Skin epidermis (tissue), 12 donors: ENCODE results near the gene CLEC16A.
"Not testable (repeated sequence)": the region's sequence is repeated elsewhere in the genome, so short reads cannot be mapped to it uniquely, and the experiment has no call there.

Experiments
- H3K27ac ChIP-seq, 21 experiments: fragments of 200-600 bp; sonication (generic) in 11 of 21; one replicate each; pipeline ENCODE4 v1.5.0; 2020; ENCODE audit warnings: mild to moderate bottlenecking in 3 of 21, inconsistent platforms in 2 of 21, moderate library complexity in 2 of 21
- H3K4me3 ChIP-seq, 7 experiments: fragments of 200-600 bp; sonication (generic) in 2 of 7; one replicate each; pipeline ENCODE4 v1.5.0; 2020; ENCODE audit warnings: inconsistent platforms in 2 of 7, mild to moderate bottlenecking in 2 of 7, moderate library complexity in 1 of 7

The CLEC16A gene

DNA sequence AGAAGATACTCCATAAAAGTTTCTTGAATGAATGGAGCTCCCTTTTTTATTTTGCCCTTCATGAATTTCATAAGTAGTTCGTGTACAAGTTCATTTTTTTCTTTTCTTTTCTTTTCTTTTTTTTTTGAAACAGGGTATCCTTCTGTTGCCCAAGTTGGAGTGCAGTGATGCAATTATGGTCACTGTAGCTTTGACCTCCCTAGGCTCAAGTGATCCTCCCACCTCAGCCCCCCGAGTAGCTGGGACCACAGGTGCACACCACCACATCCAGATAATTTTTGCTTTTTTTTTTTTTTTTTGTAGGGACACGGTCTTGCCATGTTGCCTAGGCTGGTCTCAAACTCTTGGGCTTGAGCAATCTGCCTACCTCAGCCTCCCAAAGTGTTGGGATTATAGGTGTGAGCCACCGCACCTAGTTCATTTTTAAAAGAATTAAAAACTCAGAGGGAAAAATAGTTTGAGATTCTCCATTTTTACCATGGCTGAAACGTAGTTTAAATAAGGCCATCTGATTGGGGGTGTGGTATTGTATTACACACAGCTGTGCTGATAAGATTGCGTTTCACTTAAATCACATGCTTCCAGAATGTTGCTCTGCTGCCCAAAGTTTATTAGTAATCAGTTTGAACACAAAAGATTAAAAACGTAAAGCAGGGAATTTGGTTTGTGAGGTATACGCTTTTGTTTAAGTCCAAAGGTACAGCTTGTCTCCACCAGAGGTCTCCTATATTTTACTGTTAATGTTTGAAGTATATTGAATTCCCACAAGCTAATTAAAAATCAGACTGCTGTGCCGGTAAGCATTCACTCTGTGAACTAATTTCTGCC lies 157.5 kb downstream of the CLEC16A start:
- Histone ChIP-seq H3K4me3 (no peak overlapping the region), H3K27ac (peak overlapping the region in 1 of 21 experiments; percentile 5)

- Histone ChIP-seq H3K27ac (peak overlapping the region in 2 of 21 experiments; percentile 4 to 16), H3K4me3 (no peak overlapping the region)
Measured at GRCh38 chr16:11102523-11102898, 158.1 kb downstream of the CLEC16A start.

- not testable (repeated sequence) for H3K4me3 ChIP-seq
- H3K27ac ChIP-seq, result peak overlapping the region in 2 of 21 experiments; percentile 16 to 22
Measured at GRCh38 chr16:11103301-11103700, 158.9 kb downstream of the CLEC16A start.

DNA sequence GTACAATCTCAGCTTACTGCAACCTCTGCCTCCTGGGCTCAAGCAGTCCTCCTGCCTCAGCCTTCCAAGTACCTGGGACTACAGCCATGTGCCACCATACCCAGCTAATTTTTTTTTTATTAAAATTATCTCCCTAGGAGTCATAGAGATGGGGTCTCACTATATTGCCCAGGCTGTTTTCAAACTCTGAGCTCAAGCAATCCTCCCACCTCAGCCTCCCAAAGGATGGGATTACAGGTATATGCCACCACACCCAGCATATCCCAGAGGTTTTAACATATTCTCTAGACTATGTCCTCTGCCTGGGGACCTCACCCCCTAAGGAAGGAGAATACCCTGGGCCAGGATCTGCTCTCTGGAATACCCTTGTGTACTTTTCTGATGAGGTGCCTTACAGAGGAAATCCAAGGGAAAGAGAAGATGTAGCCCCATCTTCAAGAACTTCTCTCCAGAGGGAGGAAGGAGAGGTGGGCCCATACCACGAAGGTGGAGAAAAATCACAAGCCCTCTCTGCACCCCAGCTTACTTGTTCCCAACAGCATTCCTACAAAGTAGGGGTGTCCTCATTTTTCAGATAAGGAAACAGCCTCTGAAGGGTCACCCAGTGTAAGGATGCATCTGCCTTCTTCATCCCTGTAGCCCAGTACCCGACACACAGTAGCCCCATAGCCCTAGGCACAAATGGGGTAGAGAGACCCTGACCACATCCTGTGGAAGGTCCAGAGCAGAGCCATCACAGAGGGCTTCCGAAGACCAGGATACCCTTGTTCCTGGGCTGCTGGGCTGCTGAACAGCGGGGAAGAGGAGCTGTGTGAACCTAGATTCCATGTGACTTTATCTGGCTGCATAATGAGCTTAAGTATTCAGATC lies 160.0 kb downstream of the CLEC16A start:
- Histone ChIP-seq H3K27ac (peak overlapping the region in 14 of 21 experiments; percentile 5 to 78 (median 48)), H3K4me3 (no peak overlapping the region)

DNA sequence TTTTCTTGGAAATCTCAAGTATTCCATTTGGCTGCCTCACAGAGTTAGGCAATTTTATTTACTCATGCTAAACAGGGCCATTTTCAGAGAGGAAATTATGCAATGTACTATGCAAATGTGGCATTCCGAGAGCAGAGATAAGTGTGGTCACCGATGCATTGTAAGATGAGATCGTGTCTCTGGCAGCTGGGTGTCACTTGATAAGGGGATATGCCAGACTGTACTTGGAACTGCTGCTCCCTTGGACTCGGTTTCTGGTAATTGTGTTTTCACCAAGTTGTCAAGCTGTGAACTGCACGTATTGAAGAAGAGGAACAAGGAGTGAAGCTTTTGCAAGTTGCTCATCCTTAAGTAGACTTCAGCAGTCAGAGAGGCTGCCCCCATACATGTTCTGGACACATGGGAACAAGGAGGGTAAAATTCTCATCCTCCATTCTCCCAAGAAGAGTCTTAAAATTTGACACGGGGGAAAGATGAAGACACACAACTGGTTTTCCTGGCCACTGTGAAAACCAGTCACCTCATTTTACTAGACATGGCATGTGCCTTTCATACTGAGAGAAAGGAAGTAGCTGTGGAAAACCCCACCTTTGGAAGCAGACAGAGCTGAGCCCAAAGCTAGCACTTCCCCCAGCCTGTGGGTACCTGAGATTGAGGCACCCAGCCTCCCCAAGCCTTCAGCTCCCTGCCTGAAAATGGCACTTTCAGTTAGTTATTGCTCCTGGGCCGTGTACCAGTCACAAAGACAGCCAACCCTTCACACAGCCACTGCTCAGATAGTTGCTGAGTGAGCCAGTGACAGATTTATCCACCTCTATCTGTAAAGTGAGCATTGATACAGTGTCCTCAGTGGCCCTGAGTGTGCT lies 160.9 kb downstream of the CLEC16A start:
- H3K4me3 ChIP-seq, result no peak overlapping the region
- H3K27ac ChIP-seq, result peak overlapping the region in 14 of 21 experiments; percentile 20 to 78 (median 50)

DNA sequence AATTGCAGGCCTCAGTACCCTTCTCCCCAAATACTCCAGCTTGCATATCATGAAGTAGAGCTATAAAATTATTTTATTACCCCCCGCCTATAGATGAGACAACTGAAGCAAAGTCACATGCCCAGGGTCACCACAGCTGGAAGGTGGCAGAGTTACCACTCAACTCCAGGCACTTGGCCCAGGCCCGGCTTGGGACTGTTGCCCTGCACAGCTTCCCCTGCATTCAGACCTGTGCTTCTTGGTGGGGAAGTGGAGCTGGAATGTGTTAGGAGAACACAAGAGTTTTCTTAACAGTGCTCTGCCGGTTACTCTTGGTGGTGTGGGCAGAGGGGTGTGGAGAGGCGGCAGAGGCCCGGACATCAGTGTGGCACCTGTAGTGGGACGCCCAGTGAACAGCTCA lies 162.4 kb downstream of the CLEC16A start:
- Histone ChIP-seq H3K4me3 (no peak overlapping the region), H3K27ac (no peak overlapping the region)

- no peak overlapping the region for H3K4me3 ChIP-seq
- no peak overlapping the region for H3K27ac ChIP-seq
Measured at GRCh38 chr16:11107780-11108465, 163.6 kb downstream of the CLEC16A start.

- Histone ChIP-seq H3K4me3 (no peak overlapping the region), H3K27ac (no peak overlapping the region)
Measured at GRCh38 chr16:11108466-11108805, 164.1 kb downstream of the CLEC16A start.

DNA sequence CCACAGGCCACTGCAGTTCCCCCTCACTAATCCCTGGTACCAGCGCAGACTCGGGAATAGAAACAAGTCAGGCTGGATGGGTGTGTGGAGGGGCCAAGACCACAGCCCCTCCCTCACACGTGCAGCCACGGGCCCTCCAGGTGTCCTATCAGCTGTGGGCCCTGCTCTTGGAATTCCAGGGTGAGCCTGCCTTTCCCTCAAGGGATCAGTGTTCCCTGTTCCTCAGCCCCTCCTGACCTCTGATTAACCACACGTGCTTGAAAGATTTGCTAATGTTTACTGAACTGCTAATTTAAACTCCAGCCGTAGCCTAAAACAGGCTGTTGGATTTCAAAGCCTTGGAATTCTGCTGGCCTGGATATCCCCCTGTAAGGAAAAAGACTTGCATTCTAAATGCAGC lies 165.2 kb downstream of the CLEC16A start:
- no peak overlapping the region for H3K27ac ChIP-seq
- no peak overlapping the region for H3K4me3 ChIP-seq

DNA sequence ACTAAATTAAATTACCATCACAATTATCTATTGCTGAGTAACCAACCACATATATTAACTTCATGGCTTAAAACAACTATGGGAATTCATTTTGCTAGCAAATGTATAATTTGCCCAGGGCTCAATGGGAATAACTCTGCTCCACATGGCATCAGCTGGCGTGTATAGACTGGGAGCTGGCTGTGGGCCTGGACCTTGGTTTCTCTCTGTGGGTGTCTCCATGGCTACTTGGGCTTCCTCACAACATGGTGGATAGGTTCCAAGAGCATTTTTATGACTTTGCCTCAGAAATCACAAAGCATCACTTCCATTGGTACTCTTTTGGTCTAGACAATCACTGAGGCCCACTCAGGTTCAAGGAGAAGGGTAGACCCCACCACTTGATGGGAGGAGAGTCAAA lies 166.8 kb downstream of the CLEC16A start:
- Histone ChIP-seq H3K27ac (no peak overlapping the region), H3K4me3 (no peak overlapping the region)

DNA sequence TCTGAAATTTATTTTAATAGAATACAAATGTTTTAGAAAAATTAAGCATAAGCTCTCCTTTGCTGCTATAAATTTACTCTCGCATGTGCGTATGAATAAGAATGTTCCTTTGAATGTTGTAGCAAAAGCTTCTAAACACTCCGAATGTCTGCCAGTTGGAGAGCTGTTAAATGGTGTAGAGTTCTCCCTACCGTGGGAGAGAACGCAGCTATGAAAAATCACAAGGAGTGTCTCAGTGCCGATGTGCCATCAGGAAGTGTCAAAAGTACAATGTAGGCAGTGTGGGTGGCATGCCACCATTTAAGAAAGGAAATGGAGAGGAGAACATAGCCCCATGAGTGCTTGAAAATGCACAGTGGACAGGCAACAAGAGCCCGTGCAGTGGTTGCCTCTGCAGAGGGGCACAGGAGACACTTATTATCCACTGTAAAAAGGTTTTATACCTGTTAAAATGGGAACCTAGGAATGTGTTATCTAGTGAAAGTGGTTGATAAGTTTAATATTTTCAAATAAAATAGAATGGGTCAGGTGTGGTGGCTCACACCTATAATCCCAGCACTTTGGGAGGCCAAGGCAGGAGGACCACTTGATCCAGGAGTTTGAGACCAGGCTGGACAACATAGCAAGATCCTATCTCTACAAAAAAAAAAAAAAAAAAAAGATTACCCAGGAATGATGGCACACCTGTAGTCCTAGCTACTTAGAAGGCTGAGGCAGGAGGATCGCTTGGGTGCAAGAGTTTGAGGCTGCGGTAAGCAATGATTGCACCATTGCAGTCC lies 167.7 kb downstream of the CLEC16A start:
- Histone ChIP-seq H3K27ac (no peak overlapping the region), H3K4me3 (no peak overlapping the region)

- no peak overlapping the region for H3K4me3 ChIP-seq
Measured at GRCh38 chr16:11112723-11113348, 168.5 kb downstream of the CLEC16A start.

GRCh38 chr16:11114366-11115164 lies 170.2 kb downstream of the CLEC16A start:
- Histone ChIP-seq H3K27ac (peak overlapping the region in 2 of 21 experiments; percentile 17 to 60), H3K4me3 (no peak overlapping the region)

More at GRCh38 chr16:11112723-11113348, 168.5 kb downstream of the CLEC16A start:
- H3K27ac ChIP-seq, result no peak overlapping the region

DNA sequence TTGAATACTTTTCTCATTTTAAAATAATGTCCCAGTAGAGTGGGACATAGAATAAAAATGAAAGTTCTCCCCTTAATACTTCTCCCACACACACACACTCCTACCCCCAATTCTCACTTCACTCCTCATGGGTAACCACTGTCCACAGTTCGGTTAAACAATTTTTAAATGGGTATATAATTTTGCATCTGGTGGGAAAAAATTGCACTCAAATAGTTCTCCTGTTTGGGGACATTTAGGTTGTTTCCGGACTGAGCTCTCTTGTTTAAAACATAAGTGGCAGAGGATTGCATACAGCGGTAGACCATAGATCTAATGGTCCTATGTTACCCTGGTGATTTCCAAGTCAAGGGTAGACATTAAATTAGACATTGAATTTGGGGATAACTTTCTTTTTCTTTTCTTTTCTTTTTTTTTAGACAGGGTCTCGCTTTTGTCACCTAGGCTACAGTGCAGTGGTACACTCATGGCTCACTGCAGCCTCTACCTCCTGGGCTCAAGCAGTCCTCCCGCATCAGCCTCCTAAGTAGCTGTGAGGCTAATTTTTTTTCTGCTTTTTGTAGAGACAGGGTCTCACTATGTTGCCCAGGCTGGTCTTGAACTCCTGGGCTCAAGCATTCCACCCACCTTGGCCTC lies 173.3 kb downstream of the CLEC16A start:
- H3K27ac ChIP-seq, result no peak overlapping the region
- H3K4me3 ChIP-seq, result no peak overlapping the region

- no peak overlapping the region for H3K4me3 ChIP-seq
- H3K27ac ChIP-seq, result no peak overlapping the region
Measured at GRCh38 chr16:11118479-11118878, 174.1 kb downstream of the CLEC16A start.

- Histone ChIP-seq H3K4me3 (no peak overlapping the region), H3K27ac (no peak overlapping the region)
Measured at GRCh38 chr16:11121083-11121608, 176.8 kb downstream of the CLEC16A start.
